Measurements from ENCODE around the gene MARVELD3. TPM values are rescaled to one million over a fixed set of nuclear protein-coding genes. Genes with fewer than 3 reads are reported as not detected.

Gene MARVELD3
- total RNA-seq, 4 donors from 2014 or later, result 0.32 TPM; not detected in 3

- H3K36me3 ChIP-seq, result peaks cover 0 to 27% of the 10 kb centered on the region in 2 donors
- H3K27me3 ChIP-seq, result no peaks in the 10 kb centered on the region
- in situ Hi-C loops (cut with MboI; ENCODE audit: low sequenced_read_pairs in 4 of 4) (no loop called here), intact Hi-C loops (cut with DNase I; ENCODE audit: low total_unique reads) (no loop called here)
- H3K4me3 ChIP-seq, result no peak overlapping the region
- no peak overlapping the region for H3K27ac ChIP-seq
- no peaks in the 10 kb centered on the region for H3K9me3 ChIP-seq
- no peaks in the 10 kb centered on the region for H3K4me1 ChIP-seq
- ATAC-seq (no peak), DNase-seq (no peak)
- TF ChIP-seq CTCF (IDR thresholded peaks at IDR 0.05 in 4 of 5, conservative IDR thresholded peaks at IDR 0.05 in 1 of 5) (no peak), POLR2A (IDR thresholded peaks at IDR 0.05) (no peak)
Observed at GRCh38 chr16:71647391-71647790, 21.4 kb downstream of the MARVELD3 start.

- Histone ChIP-seq H3K27ac (no peak overlapping the region), H3K27me3 (no peaks in the 10 kb centered on the region), H3K36me3 (peaks cover 0 to 34% of the 10 kb centered on the region in 2 donors), H3K9me3 (no peaks in the 10 kb centered on the region), H3K4me3 (no peak overlapping the region), H3K4me1 (no peaks in the 10 kb centered on the region)
- DNase-seq, result no peak
- TF ChIP-seq POLR2A (IDR thresholded peaks at IDR 0.05) (no peak), CTCF (IDR thresholded peaks at IDR 0.05 in 4 of 5, conservative IDR thresholded peaks at IDR 0.05 in 1 of 5) (no peak)
- intact Hi-C loops (cut with DNase I; ENCODE audit: low total_unique reads), result no loop called here
- in situ Hi-C loops (cut with MboI; ENCODE audit: low sequenced_read_pairs in 4 of 4), result no loop called here
- no peak for ATAC-seq
Observed at GRCh38 chr16:71648162-71648561, 22.2 kb downstream of the MARVELD3 start.

- Histone ChIP-seq H3K4me3 (no peak overlapping the region), H3K4me1 (no peaks in the 10 kb centered on the region), H3K27me3 (no peaks in the 10 kb centered on the region), H3K36me3 (peaks cover 0 to 39% of the 10 kb centered on the region in 2 donors), H3K9me3 (no peaks in the 10 kb centered on the region), H3K27ac (no peak overlapping the region)
- in situ Hi-C loops (cut with MboI; ENCODE audit: low sequenced_read_pairs in 4 of 4) (no loop called here), intact Hi-C loops (cut with DNase I; ENCODE audit: low total_unique reads) (no loop called here)
- ATAC-seq, result no peak
- TF ChIP-seq POLR2A (IDR thresholded peaks at IDR 0.05), result no peak
- no peak for TF ChIP-seq CTCF (IDR thresholded peaks at IDR 0.05 in 4 of 5, conservative IDR thresholded peaks at IDR 0.05 in 1 of 5)
- DNase-seq, result no peak
Observed at GRCh38 chr16:71648921-71649320, 22.9 kb downstream of the MARVELD3 start.

- Histone ChIP-seq H3K9me3 (no peaks in the 10 kb centered on the region), H3K4me1 (no peaks in the 10 kb centered on the region), H3K36me3 (peaks cover 0 to 46% of the 10 kb centered on the region in 2 donors), H3K27me3 (no peaks in the 10 kb centered on the region), H3K27ac (no peak overlapping the region), H3K4me3 (no peak overlapping the region)
- in situ Hi-C loops (cut with MboI; ENCODE audit: low sequenced_read_pairs in 4 of 4), result no loop called here
- no peak for ATAC-seq
- intact Hi-C loops (cut with DNase I; ENCODE audit: low total_unique reads), result no loop called here
- TF ChIP-seq CTCF (IDR thresholded peaks at IDR 0.05 in 4 of 5, conservative IDR thresholded peaks at IDR 0.05 in 1 of 5) (no peak), POLR2A (IDR thresholded peaks at IDR 0.05) (no peak)
- DNase-seq, result no peak
Observed at GRCh38 chr16:71649704-71650103, 23.7 kb downstream of the MARVELD3 start.

GRCh38 chr16:71658771-71659170 lies 32.8 kb downstream of the MARVELD3 start:
- TF ChIP-seq POLR2A (IDR thresholded peaks at IDR 0.05), result no peak
- TF ChIP-seq CTCF (IDR thresholded peaks at IDR 0.05 in 4 of 5, conservative IDR thresholded peaks at IDR 0.05 in 1 of 5), result no peak
- intact Hi-C loops (cut with DNase I; ENCODE audit: low total_unique reads) (no loop called here), in situ Hi-C loops (cut with MboI; ENCODE audit: low sequenced_read_pairs in 4 of 4) (no loop called here)
- DNase-seq, result no peak
- peaks cover 0 to 57% of the 10 kb centered on the region in 2 donors for H3K36me3 ChIP-seq
- H3K4me3 ChIP-seq, result no peak overlapping the region
- H3K9me3 ChIP-seq, result no peaks in the 10 kb centered on the region
- H3K4me1 ChIP-seq, result no peaks in the 10 kb centered on the region
- no peak overlapping the region for H3K27ac ChIP-seq
- no peak for ATAC-seq
- H3K27me3 ChIP-seq, result no peaks in the 10 kb centered on the region

Measured in gastrocnemius medialis (tissue), 4 donors.